ENCODE data around the gene INHBA.

DNA sequence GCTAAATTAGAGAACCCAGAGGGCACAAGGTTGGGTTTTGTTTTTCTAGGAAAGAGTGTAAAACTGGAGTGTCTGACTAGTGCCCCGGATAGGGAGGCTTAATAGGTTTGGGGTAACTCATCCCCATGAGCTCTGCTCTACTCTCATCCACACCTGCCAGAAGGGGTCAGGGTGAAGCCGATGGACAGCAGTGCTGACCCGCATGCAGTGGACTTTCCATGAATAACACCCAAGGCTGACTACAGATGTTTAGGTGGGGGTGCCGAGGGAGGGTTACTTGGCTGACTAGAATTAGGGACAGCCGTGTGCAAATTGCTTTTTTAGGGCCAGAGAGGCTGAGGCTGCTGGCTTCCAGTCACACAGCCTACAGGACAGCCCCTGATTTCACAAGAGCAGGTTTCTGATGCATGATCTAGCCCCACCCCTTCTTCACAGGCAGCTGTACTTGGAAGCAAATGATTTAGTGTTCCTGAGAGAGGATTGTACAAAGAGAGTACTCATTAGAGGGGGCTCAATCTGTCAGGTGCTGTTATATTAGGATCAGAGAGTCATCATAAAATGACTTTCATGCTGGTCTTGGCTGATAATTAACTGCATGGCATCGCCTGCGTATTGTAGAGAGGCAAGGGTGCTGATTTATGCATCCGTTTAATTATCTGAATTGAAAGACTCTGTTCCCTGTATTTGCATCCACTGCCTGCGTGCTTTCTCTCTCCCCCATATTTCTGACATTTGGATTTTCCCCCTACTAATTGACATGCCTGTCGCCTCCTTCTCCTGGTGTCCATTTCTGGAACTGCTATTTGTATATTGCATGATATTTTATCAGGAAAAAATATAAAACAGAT is 9.5 kb downstream of the INHBA start:
- TF ChIP-seq, protein P1, sequence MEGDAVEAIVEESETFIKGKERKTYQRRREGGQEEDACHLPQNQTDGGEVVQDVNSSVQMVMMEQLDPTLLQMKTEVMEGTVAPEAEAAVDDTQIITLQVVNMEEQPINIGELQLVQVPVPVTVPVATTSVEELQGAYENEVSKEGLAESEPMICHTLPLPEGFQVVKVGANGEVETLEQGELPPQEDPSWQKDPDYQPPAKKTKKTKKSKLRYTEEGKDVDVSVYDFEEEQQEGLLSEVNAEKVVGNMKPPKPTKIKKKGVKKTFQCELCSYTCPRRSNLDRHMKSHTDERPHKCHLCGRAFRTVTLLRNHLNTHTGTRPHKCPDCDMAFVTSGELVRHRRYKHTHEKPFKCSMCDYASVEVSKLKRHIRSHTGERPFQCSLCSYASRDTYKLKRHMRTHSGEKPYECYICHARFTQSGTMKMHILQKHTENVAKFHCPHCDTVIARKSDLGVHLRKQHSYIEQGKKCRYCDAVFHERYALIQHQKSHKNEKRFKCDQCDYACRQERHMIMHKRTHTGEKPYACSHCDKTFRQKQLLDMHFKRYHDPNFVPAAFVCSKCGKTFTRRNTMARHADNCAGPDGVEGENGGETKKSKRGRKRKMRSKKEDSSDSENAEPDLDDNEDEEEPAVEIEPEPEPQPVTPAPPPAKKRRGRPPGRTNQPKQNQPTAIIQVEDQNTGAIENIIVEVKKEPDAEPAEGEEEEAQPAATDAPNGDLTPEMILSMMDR (IDR thresholded peaks at IDR 0.05): no peak
- no peak for TF ChIP-seq ZFX (IDR thresholded peaks at IDR 0.05; ENCODE audit: borderline replicate concordance)
